Astrocyte of the hippocampus (primary cell): ENCODE results near the gene CA6.
"Not testable (repeated sequence)": the region's sequence is repeated elsewhere in the genome, so short reads cannot be mapped to it uniquely, and the experiment has no call there.

Source experiments
- DNase-seq: peaks from one replicate; pipeline ENCODE4 v3.0.0; 2011; ENCODE audit warnings: low read depth, low spot score

The CA6 gene

GRCh38 chr1:8969937-8970336, 24.3 kb downstream of the CA6 start:
- no peak for DNase-seq

GRCh38 chr1:8970870-8971337, 25.2 kb downstream of the CA6 start:
- DNase-seq = no peak

- DNase-seq = no peak
Observed at GRCh38 chr1:8974551-8974950, 28.9 kb downstream of the CA6 start.

- DNase-seq = no peak
Observed at GRCh38 chr1:8976338-8976737, 30.7 kb downstream of the CA6 start.

GRCh38 chr1:8976896-8977450, 31.3 kb downstream of the CA6 start:
- DNase-seq = no peak

GRCh38 chr1:8980656-8981055, 35.0 kb downstream of the CA6 start:
- no peak for DNase-seq

- DNase-seq = no peak
Observed at GRCh38 chr1:8981169-8981568, 35.5 kb downstream of the CA6 start.

- no peak for DNase-seq
Observed at GRCh38 chr1:8984203-8984602, 38.5 kb downstream of the CA6 start.

GRCh38 chr1:8984990-8985389, 39.3 kb downstream of the CA6 start:
- DNase-seq = no peak

- DNase-seq = peak; percentile 98
Observed at GRCh38 chr1:8985915-8986813, 40.5 kb downstream of the CA6 start.

GRCh38 chr1:8986814-8987190, 41.1 kb downstream of the CA6 start:
- no peak for DNase-seq

GRCh38 chr1:8987881-8988617, 42.4 kb downstream of the CA6 start:
- DNase-seq = peak; percentile 76

- DNase-seq = no peak
Observed at GRCh38 chr1:8988618-8988967, 42.9 kb downstream of the CA6 start.

GRCh38 chr1:8989061-8989460, 43.4 kb downstream of the CA6 start:
- DNase-seq = no peak

GRCh38 chr1:8989821-8990220, 44.2 kb downstream of the CA6 start:
- DNase-seq = no peak

GRCh38 chr1:8992936-8993687, 47.4 kb downstream of the CA6 start:
- DNase-seq = no peak

GRCh38 chr1:8993962-8994675, 48.5 kb downstream of the CA6 start:
- not testable (repeated sequence) for DNase-seq

- not testable (repeated sequence) for DNase-seq
Observed at GRCh38 chr1:9001534-9002214, 56.0 kb downstream of the CA6 start.

- DNase-seq = not testable (repeated sequence)
Observed at GRCh38 chr1:9002215-9002560, 56.5 kb downstream of the CA6 start.

- DNase-seq = no peak
Observed at GRCh38 chr1:9004031-9004699, 58.5 kb downstream of the CA6 start.
